Progenitor cell of endocrine pancreas (in vitro differentiated cells): ENCODE results near the gene IDI2. TPM values are rescaled to one million over a fixed set of nuclear protein-coding genes. Genes with fewer than 3 reads are reported as not detected.

Source experiments
- DNase-seq: peaks from one replicate; pipeline ENCODE4 v3.0.0; 2021; ENCODE audit warnings: low spot score; ENCODE audit not compliant: unreplicated experiment
- H3K27ac Mint-ChIP-seq: 2 replicates; pipeline ENCODE4 v1.8.0; 2021; ENCODE audit warnings: mild to moderate bottlenecking, moderate library complexity, mixed read lengths
- H3K27me3 Mint-ChIP-seq: 2 replicates; pipeline ENCODE4 v1.8.0; 2021; ENCODE audit warnings: mixed read lengths
- H3K36me3 Mint-ChIP-seq: 2 replicates; pipeline ENCODE4 v1.8.0; 2022; ENCODE audit warnings: mixed read lengths; ENCODE audit not compliant: insufficient read depth
- H3K4me1 Mint-ChIP-seq: 2 replicates; pipeline ENCODE4 v1.8.0; 2021; ENCODE audit warnings: low read depth, mixed read lengths
- H3K4me3 Mint-ChIP-seq: 2 replicates; pipeline ENCODE4 v1.8.0; 2021; ENCODE audit warnings: low read depth, mild to moderate bottlenecking, moderate library complexity, mixed read lengths
- H3K9me3 Mint-ChIP-seq: 2 replicates; pipeline ENCODE4 v1.8.0; 2021; ENCODE audit warnings: low read depth, mixed read lengths
- total RNA-seq: library from RNA; stranded (reverse); gene quantifications from 2 replicates; pipeline ENCODE4 v1.2.1, GENCODE V29; 2021
- TF ChIP-seq, protein P1 (sequence below): fragments of 200-600 bp; sonication (generic); IDR thresholded peaks from one replicate; pipeline ENCODE4 v1.5.0; 2021; ENCODE audit warnings: antibody characterized with exemption, mild to moderate bottlenecking; ENCODE audit not compliant: unreplicated experiment

The IDI2 gene
- total RNA-seq, 1 donor from 2014 or later = not detected

DNA sequence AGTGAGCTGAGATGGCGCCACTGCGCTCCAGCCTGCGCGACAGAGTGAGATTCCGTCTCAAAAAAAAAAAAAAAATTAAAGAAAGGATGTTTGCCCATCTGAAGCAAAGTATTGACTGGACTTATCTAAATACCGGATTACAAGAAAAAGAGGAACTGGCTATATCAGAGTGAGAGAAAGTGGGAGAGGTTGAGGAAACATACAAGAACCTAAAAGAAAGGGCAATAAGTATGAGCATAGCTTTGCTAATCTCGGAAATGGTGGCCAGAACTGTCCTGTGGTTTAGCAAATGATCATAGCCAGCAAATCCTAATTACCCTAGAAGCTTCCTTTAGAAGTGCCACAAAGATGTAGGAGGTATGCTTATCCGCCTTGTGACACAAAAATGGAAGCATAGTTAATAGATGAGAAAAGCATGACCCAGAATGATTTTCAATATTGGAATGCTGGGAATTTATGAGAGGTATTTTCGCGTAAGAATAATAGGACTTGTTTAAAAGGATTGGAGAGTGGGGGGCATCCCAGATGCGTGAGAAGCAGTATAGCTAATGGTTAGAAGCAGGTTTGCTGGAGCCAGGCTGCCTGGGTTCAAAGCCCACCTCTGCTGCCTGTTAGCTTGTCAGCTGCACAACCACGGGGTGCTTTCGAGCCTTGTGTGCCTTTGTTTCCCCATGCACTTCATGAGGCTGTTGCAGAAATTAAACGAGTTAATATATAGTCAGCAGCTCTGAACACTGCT, 38.6 kb downstream of the IDI2 start:
- no peaks in the 10 kb centered on the region for H3K27me3 Mint-ChIP-seq
- no peaks in the 10 kb centered on the region for H3K9me3 Mint-ChIP-seq
- peak overlapping the region; percentile 97 for H3K27ac Mint-ChIP-seq
- peaks cover 58% of the 10 kb centered on the region for H3K4me1 Mint-ChIP-seq
- DNase-seq = no peak
- peak overlapping the region; percentile 91 for H3K4me3 Mint-ChIP-seq
- TF ChIP-seq, protein P1, sequence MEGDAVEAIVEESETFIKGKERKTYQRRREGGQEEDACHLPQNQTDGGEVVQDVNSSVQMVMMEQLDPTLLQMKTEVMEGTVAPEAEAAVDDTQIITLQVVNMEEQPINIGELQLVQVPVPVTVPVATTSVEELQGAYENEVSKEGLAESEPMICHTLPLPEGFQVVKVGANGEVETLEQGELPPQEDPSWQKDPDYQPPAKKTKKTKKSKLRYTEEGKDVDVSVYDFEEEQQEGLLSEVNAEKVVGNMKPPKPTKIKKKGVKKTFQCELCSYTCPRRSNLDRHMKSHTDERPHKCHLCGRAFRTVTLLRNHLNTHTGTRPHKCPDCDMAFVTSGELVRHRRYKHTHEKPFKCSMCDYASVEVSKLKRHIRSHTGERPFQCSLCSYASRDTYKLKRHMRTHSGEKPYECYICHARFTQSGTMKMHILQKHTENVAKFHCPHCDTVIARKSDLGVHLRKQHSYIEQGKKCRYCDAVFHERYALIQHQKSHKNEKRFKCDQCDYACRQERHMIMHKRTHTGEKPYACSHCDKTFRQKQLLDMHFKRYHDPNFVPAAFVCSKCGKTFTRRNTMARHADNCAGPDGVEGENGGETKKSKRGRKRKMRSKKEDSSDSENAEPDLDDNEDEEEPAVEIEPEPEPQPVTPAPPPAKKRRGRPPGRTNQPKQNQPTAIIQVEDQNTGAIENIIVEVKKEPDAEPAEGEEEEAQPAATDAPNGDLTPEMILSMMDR = no peak
- peaks cover 3% of the 10 kb centered on the region for H3K36me3 Mint-ChIP-seq

DNA sequence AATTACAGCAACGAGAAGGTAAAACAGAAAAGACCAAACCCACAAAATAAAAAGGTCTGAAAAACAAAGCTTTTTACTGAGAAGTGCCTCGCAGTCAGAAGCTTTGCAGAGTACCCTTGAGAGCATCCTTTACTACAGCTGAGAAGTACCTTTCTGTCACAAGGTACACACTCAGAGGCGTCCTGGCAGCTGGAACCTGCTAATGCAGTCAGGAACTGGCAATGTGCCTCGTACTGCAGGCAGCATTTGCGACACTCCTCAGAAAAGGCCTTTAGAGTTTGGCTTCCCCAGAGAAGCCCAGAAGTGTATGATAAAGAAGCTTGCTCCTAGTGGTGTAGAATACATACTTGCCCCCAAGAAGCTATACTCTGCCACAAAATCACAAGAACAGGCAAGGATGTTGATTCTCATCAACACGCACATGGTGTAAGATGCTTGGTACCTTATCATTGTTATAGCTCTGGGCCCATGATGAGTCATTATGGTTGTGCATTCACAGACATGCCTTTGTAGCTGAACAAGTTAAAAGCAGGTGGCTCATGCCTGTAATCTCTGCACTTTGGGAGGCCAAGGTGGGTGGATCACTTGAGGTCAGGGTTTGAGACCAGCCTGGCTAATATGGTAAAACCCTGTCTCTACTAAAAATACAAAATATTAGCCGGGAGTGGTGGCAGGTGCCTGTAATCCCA, 39.4 kb downstream of the IDI2 start:
- TF ChIP-seq, protein P1 = no peak
- no peak for DNase-seq
- Mint-ChIP-seq H3K4me3 (peak overlapping the region; percentile 91), H3K4me1 (peaks cover 58% of the 10 kb centered on the region), H3K27me3 (no peaks in the 10 kb centered on the region), H3K36me3 (peaks cover 3% of the 10 kb centered on the region), H3K27ac (peak overlapping the region; percentile 99), H3K9me3 (peaks cover under 1% of the 10 kb centered on the region)

DNA sequence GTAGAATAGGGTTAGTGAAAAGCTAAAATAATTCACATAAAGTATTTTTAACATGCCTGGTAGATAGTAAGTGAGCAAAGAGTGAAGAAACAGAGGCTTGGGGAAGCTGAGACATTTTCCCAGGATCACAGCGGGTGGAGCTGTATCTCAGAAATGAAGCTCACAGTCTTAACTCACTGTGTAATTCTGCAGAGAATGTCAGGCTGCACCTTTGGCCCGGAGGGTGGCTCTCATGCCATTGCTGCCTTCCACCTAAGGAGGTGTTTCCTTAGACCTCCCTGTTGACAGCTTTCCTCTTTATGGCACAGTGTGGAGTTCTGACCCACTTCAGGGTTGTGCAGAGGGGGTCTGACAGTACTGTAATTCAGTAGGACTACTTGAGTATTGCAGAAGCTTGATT, 40.3 kb downstream of the IDI2 start:
- H3K4me1 Mint-ChIP-seq = peaks cover 58% of the 10 kb centered on the region
- H3K36me3 Mint-ChIP-seq = peaks cover 10% of the 10 kb centered on the region
- peak overlapping the region; percentile 99 for H3K27ac Mint-ChIP-seq
- H3K9me3 Mint-ChIP-seq = peaks cover 7% of the 10 kb centered on the region
- H3K4me3 Mint-ChIP-seq = no peak overlapping the region
- DNase-seq = no peak
- TF ChIP-seq, protein P1 = no peak
- no peaks in the 10 kb centered on the region for H3K27me3 Mint-ChIP-seq

DNA sequence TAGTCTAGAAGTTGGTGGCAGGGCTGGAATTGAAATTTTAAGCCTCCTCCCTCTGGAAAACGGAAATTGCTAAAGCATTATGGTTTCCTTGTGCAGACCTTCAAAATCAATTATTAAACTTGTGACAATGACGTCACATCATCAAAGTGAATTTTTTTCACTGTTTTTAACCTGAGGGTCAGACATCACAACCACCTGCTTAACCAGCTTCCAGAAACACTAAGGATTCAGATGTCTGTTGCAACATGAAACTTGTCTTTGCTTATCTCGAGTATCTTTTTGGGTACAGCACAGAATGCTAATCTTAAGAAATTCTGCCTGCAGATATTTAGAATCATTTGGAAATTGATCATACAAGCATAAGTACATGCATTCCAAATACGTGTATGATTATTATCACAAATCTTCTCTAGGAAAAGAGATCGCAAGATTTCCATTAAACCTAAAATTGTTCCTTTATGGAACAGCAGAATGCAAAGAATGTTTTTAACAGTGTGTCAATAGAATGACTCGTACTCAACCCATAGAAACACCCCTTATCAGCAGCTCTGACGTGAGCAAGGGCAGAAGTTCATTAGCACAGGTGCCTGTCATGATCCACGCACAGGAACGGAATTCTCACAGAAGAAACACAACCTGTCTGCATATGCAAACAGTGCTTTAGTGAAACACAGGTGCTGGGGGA, 41.5 kb downstream of the IDI2 start:
- H3K4me3 Mint-ChIP-seq = peak overlapping the region; percentile 44
- H3K4me1 Mint-ChIP-seq = peaks cover 47% of the 10 kb centered on the region
- TF ChIP-seq, protein P1 = no peak
- peak; percentile 25 for DNase-seq
- peaks cover 9% of the 10 kb centered on the region for H3K9me3 Mint-ChIP-seq
- H3K27ac Mint-ChIP-seq = peak overlapping the region; percentile 99
- peaks cover 11% of the 10 kb centered on the region for H3K36me3 Mint-ChIP-seq
- no peaks in the 10 kb centered on the region for H3K27me3 Mint-ChIP-seq

DNA sequence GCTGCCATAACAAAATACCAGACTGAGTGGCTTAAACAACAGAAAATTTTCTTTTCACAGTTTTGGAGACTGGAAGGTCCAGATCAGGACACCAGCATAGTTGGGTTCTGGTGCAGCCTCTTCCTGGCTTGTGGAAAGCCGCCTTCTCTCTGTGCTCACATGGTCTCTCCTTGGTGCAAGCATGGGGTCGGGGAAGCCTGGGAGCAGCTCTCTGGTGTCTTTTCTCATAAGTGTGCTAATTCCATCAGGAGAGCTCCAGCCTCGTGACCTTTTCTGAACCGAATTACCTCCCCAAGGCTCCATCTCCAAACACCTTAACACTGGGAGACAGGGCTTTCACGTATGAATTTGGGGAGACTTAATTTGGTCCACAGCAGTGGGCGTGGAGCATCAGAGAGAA, 42.3 kb downstream of the IDI2 start:
- DNase-seq = no peak
- TF ChIP-seq, protein P1 = no peak
- Mint-ChIP-seq H3K27me3 (no peaks in the 10 kb centered on the region), H3K9me3 (peaks cover 14% of the 10 kb centered on the region), H3K4me1 (peaks cover 43% of the 10 kb centered on the region), H3K36me3 (peaks cover 16% of the 10 kb centered on the region), H3K27ac (peak overlapping the region; percentile 99), H3K4me3 (no peak overlapping the region)
